ENCODE measurements around the gene PPT2. TPM values are rescaled to one million over a fixed set of nuclear protein-coding genes. Genes with fewer than 3 reads are reported as not detected.

PPT2 gene
- total RNA-seq, 4 donors from 2014 or later, result 19.0 to 35.1 (median 28.9) TPM

- no peak for TF ChIP-seq POLR2A (IDR thresholded peaks at IDR 0.05)
- peak overlapping the region; percentile 96 to 98 for H3K27ac ChIP-seq
- H3K4me1 ChIP-seq, result peaks cover 9 to 14% of the 10 kb centered on the region in 2 donors
- intact Hi-C loops (cut with DNase I; ENCODE audit: low total_unique reads), result loop anchor here (10.0 kb wide), 1 partner anchor 51 kb away; the partner anchor contains the start of gene ATF6B
- DNase-seq, result no peak
- peak overlapping the region; percentile 84 to 99 for H3K4me3 ChIP-seq
- no peaks in the 10 kb centered on the region for H3K27me3 ChIP-seq
- H3K9me3 ChIP-seq, result no peaks in the 10 kb centered on the region
- no peaks in the 10 kb centered on the region for H3K36me3 ChIP-seq
Measured at GRCh38 chr6:32175322-32175710, 21.4 kb downstream of the PPT2 start.

DNA sequence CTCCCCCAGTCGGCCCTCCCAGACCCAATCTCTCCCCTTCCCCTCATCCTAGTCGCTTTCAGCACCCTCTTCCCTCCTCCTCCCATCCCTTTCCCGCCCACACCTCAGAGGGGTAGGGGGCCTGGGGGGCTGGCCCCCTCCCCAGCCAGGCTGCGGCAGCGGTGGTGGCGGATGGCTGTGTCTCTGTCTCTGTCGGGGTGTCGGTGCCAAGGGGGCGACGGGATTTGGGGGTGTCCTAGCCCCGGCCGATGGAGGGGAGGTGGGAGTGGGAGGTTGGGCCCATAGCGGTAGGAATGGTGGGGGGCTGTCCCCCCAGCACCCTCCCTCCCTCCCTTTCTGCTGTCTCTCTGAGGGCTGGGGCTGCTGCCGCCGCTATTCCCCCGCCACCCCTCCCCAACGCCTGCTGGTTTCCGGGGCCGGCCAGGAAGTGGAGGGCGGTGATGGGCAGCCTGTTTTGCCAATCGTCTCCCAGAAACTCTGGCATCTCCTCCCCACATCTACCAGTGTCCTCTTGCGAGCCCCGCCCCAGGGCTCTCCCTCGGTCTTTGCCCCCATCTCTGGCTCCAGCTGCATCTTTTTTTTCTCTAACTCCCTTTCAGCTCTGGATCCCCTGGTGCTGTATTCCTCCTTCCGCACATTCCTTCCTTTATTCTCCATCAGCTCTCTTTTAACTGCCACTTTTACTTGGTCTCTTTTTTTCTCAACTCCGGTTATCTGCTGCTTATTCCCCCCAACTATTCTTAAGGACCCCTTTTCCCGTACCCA is 22.0 kb downstream of the PPT2 start, which contains the start of gene AGPAT1:
Gene AGPAT1, minus strand, starts transcription at position 374 of the 765 bp plus-strand sequence. CDS start 4,588 bp downstream, outside the sequence.
- H3K4me1 ChIP-seq, result peaks cover 9 to 14% of the 10 kb centered on the region in 2 donors
- no peaks in the 10 kb centered on the region for H3K36me3 ChIP-seq
- peak; percentile 80 to 83 for TF ChIP-seq POLR2A (IDR thresholded peaks at IDR 0.05)
- TF ChIP-seq CTCF (IDR thresholded peaks at IDR 0.05), result peak in 1 of 4 experiments; percentile 11
- peak within 1 kb of the TSS; percentile 84 to 99 for H3K4me3 ChIP-seq
- H3K27me3 ChIP-seq, result no peaks in the 10 kb centered on the region
- intact Hi-C loops (cut with DNase I; ENCODE audit: low total_unique reads), result loop anchor here (10.0 kb wide), 1 partner anchor 51 kb away; the partner anchor contains the start of gene ATF6B
- H3K27ac ChIP-seq, result peak within 1 kb of the TSS; percentile 96 to 98
- DNase-seq, result peak; percentile 99
- H3K9me3 ChIP-seq, result no peaks in the 10 kb centered on the region

DNA sequence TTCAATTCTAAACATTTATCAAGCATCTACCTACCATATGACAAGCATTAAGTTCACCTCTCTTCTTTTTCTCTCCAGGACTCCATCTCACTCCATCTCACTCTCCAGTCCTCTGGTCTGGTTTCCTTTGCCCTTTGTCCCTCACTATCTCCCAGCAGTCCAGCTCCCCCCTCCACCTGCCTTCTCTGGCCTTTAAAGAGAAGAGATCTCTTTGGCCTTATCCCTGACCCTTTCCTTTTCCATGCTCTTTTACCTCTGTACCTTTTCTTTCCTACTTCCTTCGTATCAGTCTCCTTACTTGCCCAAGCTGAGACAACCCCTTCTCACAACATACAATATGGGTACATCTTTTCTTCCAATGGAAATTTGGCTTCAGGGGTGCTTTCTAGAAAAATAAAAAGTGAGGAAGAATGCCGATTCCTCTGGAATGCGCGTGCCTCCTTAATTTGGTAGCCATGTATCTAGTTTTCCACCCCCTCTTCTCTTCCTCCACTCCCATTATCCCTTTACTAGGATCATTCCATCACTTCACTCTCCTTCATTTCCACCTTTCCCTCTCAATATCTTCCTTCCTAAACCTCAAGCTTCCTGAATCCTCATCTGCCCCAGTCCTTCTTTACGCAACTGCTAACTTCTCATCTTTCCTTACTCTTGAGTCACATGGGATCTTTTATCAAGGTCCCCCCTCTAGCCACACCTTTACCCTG is 22.7 kb downstream of the PPT2 start:
- H3K4me3 ChIP-seq, result peak overlapping the region; percentile 84 to 99
- no peaks in the 10 kb centered on the region for H3K36me3 ChIP-seq
- peaks cover 9 to 14% of the 10 kb centered on the region in 2 donors for H3K4me1 ChIP-seq
- TF ChIP-seq CTCF (IDR thresholded peaks at IDR 0.05) (no peak), POLR2A (IDR thresholded peaks at IDR 0.05) (no peak)
- H3K9me3 ChIP-seq, result no peaks in the 10 kb centered on the region
- no peaks in the 10 kb centered on the region for H3K27me3 ChIP-seq
- intact Hi-C loops (cut with DNase I; ENCODE audit: low total_unique reads), result loop anchor here (10.0 kb wide), 1 partner anchor 52 kb away; the partner anchor contains the start of gene ATF6B
- no peak for DNase-seq
- peak overlapping the region; percentile 96 to 98 for H3K27ac ChIP-seq

- peak; percentile 24 to 63 for TF ChIP-seq POLR2A (IDR thresholded peaks at IDR 0.05)
- no peak for TF ChIP-seq CTCF (IDR thresholded peaks at IDR 0.05)
- peak in 1 of 2 donors; percentile 56 for DNase-seq
- intact Hi-C loops (cut with DNase I; ENCODE audit: low total_unique reads), result loop anchor here (10.0 kb wide), 1 partner anchor 52 kb away; the partner anchor contains the start of gene ATF6B
- H3K27ac ChIP-seq, result peak overlapping the region; percentile 96 to 98
- H3K4me3 ChIP-seq, result peak overlapping the region; percentile 84 to 99
- no peaks in the 10 kb centered on the region for H3K9me3 ChIP-seq
- H3K27me3 ChIP-seq, result no peaks in the 10 kb centered on the region
- H3K4me1 ChIP-seq, result peaks cover 9 to 14% of the 10 kb centered on the region in 2 donors
- H3K36me3 ChIP-seq, result no peaks in the 10 kb centered on the region
Measured at GRCh38 chr6:32177183-32177787, 23.3 kb downstream of the PPT2 start.

DNA sequence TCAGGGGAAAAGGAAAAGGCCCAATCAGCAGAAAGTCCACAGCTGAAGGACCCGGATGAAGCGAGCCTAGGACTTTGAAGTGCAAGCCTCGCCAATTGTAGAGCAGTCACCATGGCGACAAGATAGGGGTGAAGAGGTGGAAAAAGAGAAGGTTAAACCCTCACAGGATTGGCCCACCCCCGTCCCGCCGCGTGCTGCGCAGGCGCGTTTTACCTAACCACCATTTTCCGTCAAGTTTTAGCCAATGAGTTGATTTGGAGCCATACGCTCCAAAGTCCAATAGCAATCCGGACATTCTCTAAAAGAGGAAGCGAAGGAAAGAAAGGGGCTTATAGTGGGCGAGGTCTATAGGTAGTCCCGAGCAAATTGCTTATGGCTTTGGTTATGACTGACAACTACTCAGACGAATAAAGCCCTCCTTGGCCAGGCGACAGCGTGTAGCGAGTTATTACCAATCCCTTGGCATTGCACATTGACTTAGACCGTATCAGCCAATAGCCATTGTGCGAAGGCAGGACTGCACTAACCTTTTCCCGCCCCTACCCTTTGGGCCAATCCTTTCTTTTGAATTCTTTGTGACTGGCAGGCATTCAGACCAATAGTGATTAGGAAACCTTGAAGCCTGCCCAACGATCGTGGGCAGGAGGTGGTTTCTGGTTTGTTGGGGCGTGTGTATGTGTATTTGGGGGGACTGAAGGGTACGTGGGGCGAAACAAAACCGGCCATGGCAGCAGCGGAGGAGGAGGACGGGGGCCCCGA is 24.0 kb downstream of the PPT2 start, which contains the start of gene RNF5:
Gene RNF5, plus strand, starts transcription at position 618 of the 759 bp plus-strand sequence. Its CDS starts 107 bp downstream, at position 725.
- Histone ChIP-seq H3K4me1 (peaks cover 9 to 14% of the 10 kb centered on the region in 2 donors), H3K27ac (peak within 1 kb of the TSS; percentile 96 to 98), H3K36me3 (no peaks in the 10 kb centered on the region), H3K4me3 (peak within 1 kb of the TSS; percentile 84 to 99), H3K27me3 (no peaks in the 10 kb centered on the region), H3K9me3 (no peaks in the 10 kb centered on the region)
- TF ChIP-seq POLR2A (IDR thresholded peaks at IDR 0.05), result peak in 1 of 2 donors; percentile 37
- peak in 1 of 4 experiments; percentile 20 for TF ChIP-seq CTCF (IDR thresholded peaks at IDR 0.05)
- intact Hi-C loops (cut with DNase I; ENCODE audit: low total_unique reads), result loop anchor here (10.0 kb wide), 1 partner anchor 53 kb away; the partner anchor contains the start of gene ATF6B
- DNase-seq, result peak; percentile 95 to 99

Data from uterus (tissue), 4 donors.